ENCODE data around the gene PAFAH1B2. TPM values are rescaled to one million over a fixed set of nuclear protein-coding genes. Genes with fewer than 3 reads are reported as not detected.

PAFAH1B2 gene
- total RNA-seq, 2 donors from 2014 or later: 30.0 to 44.9 TPM

- Histone ChIP-seq H3K36me3 (replicated peaks in 1 of 2; ENCODE audit: insufficient read depth in 1 of 2, low read depth in 2 of 2) (peaks cover 0 to 29% of the 10 kb centered on the region in 2 donors), H3K4me1 (peaks cover 43% of the 10 kb centered on the region), H3K4me3 (no peak overlapping the region), H3K27ac (peak overlapping the region in 1 of 4 donors; percentile 81), H3K27me3 (no peaks in the 10 kb centered on the region), H3K9me3 (no peaks in the 10 kb centered on the region)
- WGBS, 2 donors: 73 to 83% methylated on average over 5 to 8 of the region's 8 CpGs
- TF ChIP-seq POLR2A (IDR thresholded peaks at IDR 0.05): no peak
- no peak for TF ChIP-seq CTCF (IDR thresholded peaks at IDR 0.05)
- ATAC-seq: no peak
- intact Hi-C loops (cut with DNase I): no loop called here
- DNase-seq: peak in 1 of 4 donors; percentile 9
These were observed 46.0 kb downstream of the PAFAH1B2 start for GRCh38 chr11:117189941-117190544.

GRCh38 chr11:117191680-117192400 lies 47.8 kb downstream of the PAFAH1B2 start:
- intact Hi-C loops (cut with DNase I): no loop called here

GRCh38 chr11:117192401-117192875 lies 48.4 kb downstream of the PAFAH1B2 start:
- no peak overlapping the region for H3K4me3 ChIP-seq
- H3K27ac ChIP-seq: no peak overlapping the region
- intact Hi-C loops (cut with DNase I): no loop called here
- ATAC-seq (no peak), DNase-seq (no peak)
- H3K4me1 ChIP-seq: peaks cover 35% of the 10 kb centered on the region
- no peaks in the 10 kb centered on the region for H3K27me3 ChIP-seq
- TF ChIP-seq POLR2A (IDR thresholded peaks at IDR 0.05): no peak
- no peak for TF ChIP-seq CTCF (IDR thresholded peaks at IDR 0.05)
- H3K36me3 ChIP-seq (replicated peaks in 1 of 2; ENCODE audit: insufficient read depth in 1 of 2, low read depth in 2 of 2): peaks cover 0 to 29% of the 10 kb centered on the region in 2 donors
- 91 to 98% methylated on average over 10 to 16 of the region's 17 CpGs for WGBS, 2 donors
- no peaks in the 10 kb centered on the region for H3K9me3 ChIP-seq

More at GRCh38 chr11:117191680-117192400, 47.8 kb downstream of the PAFAH1B2 start:
- DNase-seq (peak in 1 of 4 donors; percentile 10), ATAC-seq (no peak)
- H3K4me1 ChIP-seq: peaks cover 37% of the 10 kb centered on the region
- H3K27ac ChIP-seq: no peak overlapping the region
- no peaks in the 10 kb centered on the region for H3K9me3 ChIP-seq
- H3K4me3 ChIP-seq: no peak overlapping the region
- no peak for TF ChIP-seq CTCF (IDR thresholded peaks at IDR 0.05)
- no peak for TF ChIP-seq POLR2A (IDR thresholded peaks at IDR 0.05)
- H3K27me3 ChIP-seq: no peaks in the 10 kb centered on the region
- 91 to 98% methylated on average over 13 to 23 of the region's 26 CpGs for WGBS, 2 donors
- peaks cover 0 to 29% of the 10 kb centered on the region in 2 donors for H3K36me3 ChIP-seq (replicated peaks in 1 of 2; ENCODE audit: insufficient read depth in 1 of 2, low read depth in 2 of 2)

- no peaks in the 10 kb centered on the region for H3K9me3 ChIP-seq
- DNase-seq: no peak
- H3K4me3 ChIP-seq: no peak overlapping the region
- peaks cover 35% of the 10 kb centered on the region for H3K4me1 ChIP-seq
- H3K27me3 ChIP-seq: no peaks in the 10 kb centered on the region
- H3K27ac ChIP-seq: peak overlapping the region in 1 of 4 donors; percentile 7
- TF ChIP-seq POLR2A (IDR thresholded peaks at IDR 0.05): no peak
- no peak for TF ChIP-seq CTCF (IDR thresholded peaks at IDR 0.05)
- WGBS, 2 donors: 89 to 98% methylated on average over 11 to 14 of the region's 15 CpGs
- intact Hi-C loops (cut with DNase I): no loop called here
- H3K36me3 ChIP-seq (replicated peaks in 1 of 2; ENCODE audit: insufficient read depth in 1 of 2, low read depth in 2 of 2): peaks cover 0 to 29% of the 10 kb centered on the region in 2 donors
- no peak for ATAC-seq
These were observed 49.3 kb downstream of the PAFAH1B2 start for GRCh38 chr11:117193130-117194020.

Measured in body of pancreas (tissue), 4 donors.